GM12872 (cell line): ENCODE results near the gene NRAS.

Experiments used
- TF ChIP-seq, protein P1 (sequence below): IDR thresholded peaks from 3 replicates; pipeline ENCODE4 v1.5.1; 2011; ENCODE audit warnings: low read depth, mild to moderate bottlenecking, low read length, moderate library complexity; ENCODE audit not compliant: insufficient read depth

NRAS gene

GRCh38 chr1:114723457-114723856 is 6.9 kb upstream of the NRAS start:
- TF ChIP-seq, protein P1, sequence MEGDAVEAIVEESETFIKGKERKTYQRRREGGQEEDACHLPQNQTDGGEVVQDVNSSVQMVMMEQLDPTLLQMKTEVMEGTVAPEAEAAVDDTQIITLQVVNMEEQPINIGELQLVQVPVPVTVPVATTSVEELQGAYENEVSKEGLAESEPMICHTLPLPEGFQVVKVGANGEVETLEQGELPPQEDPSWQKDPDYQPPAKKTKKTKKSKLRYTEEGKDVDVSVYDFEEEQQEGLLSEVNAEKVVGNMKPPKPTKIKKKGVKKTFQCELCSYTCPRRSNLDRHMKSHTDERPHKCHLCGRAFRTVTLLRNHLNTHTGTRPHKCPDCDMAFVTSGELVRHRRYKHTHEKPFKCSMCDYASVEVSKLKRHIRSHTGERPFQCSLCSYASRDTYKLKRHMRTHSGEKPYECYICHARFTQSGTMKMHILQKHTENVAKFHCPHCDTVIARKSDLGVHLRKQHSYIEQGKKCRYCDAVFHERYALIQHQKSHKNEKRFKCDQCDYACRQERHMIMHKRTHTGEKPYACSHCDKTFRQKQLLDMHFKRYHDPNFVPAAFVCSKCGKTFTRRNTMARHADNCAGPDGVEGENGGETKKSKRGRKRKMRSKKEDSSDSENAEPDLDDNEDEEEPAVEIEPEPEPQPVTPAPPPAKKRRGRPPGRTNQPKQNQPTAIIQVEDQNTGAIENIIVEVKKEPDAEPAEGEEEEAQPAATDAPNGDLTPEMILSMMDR = no peak

DNA sequence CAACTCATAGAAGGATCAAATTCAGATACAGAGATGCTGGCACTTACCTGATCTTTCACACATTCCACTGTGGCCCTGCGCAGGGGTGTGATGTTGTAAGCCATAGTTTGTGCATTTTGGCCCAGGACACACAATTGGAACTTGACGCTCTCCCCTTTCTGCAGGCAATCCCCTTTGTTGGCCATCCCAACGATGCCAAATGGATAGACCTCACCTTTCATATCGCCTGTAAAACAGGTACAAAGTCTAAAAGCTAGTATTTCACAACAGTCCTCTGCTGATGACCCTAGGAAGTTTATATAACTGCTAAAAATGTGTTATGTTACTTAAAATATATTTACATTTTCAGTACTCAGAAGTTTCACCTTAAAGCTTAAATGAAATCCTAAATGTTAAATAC is 3.9 kb upstream of the NRAS start:
- TF ChIP-seq, protein P1 = no peak

- TF ChIP-seq, protein P1 = no peak
Observed at GRCh38 chr1:114719424-114719787, 2.8 kb upstream of the NRAS start.

DNA sequence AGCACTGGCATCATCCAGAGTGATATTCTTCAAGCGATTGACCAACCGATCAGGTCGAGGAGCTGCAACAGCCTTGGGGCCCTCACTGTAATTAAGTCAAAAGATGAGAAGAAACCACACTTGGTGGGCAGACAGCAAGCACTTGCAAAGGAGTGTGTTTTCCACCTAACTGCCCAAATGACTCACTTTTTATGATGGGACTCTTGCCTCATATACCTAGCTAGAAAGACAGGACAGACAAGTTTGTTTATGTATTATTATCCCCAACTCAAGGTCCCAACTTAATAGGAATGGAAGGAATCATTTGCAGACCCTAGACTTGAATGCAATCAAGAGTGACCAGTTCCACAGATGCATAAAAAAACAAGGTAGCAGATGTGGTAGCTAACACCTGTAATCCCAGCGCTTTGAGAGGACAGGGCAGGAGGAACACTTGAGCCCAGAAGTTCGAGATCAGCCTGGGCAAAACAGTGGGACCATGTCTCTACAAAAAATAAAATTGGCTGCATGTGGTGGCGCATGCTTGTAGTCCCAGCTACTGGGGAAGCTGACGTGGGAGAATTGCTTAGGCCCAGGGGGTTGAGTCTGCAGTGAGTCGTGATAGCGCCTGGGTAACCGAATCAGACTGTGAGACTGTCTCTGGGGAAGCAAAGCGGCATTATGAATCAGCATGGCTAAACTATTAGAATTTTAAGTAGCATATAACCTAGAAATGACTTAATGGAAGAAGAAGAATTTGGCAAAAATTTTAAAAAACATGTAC is 2.3 kb upstream of the NRAS start:
- TF ChIP-seq, protein P1 = no peak

DNA sequence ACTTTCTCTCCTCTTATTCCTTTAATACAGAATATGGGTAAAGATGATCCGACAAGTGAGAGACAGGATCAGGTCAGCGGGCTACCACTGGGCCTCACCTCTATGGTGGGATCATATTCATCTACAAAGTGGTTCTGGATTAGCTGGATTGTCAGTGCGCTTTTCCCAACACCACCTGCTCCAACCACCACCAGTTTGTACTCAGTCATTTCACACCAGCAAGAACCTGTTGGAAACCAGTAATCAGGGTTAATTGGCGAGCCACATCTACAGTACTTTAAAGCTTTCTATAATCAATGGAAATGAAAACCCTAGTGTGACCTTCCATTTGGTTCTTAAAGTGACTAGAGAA is 643 bp downstream of the NRAS start:
- TF ChIP-seq, protein P1 = no peak

DNA sequence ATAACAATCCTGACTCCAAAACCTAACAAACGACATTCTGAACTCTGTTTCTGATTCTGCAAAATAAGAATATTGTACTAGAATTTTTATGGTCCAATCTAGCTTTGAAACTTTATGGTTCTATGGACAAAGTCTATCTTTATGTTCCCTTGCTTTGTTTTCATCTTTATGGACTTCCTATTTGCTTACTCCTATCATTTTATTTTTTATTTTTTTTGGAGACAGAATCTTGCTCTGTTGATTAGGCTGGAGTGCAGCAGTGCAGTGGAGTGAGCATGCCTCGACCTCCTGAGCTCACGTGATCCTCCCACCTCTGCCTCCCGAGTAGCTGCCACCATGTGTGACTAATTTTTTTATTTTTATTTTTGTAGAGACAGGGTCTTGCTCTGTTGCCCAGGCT is 3.6 kb downstream of the NRAS start:
- TF ChIP-seq, protein P1 = no peak

GRCh38 chr1:114710360-114710759 is 6.2 kb downstream of the NRAS start:
- TF ChIP-seq, protein P1 = no peak
